Kidney epithelial cell (primary cell): ENCODE measurements around the gene OR51I2. TPM values are rescaled to one million over a fixed set of nuclear protein-coding genes. Genes with fewer than 3 reads are reported as not detected.

ENCODE experiments used
- DNase-seq: peaks from one replicate; pipeline ENCODE4 v3.0.0-alpha.2; 2010; ENCODE audit warnings: low read depth
- H3K27me3 ChIP-seq: 2 replicates; pipeline ENCODE4 v1.6.0; 2011; ENCODE audit warnings: low read length; ENCODE audit not compliant: control insufficient read depth, insufficient read depth
- H3K36me3 ChIP-seq: 2 replicates; pipeline ENCODE4 v1.5.1; 2011; ENCODE audit warnings: low read length; ENCODE audit not compliant: control insufficient read depth, insufficient read depth
- H3K4me3 ChIP-seq: 2 replicates; pipeline ENCODE4 v1.5.1; 2011; ENCODE audit warnings: low read depth, mild to moderate bottlenecking, control low read depth, low read length
- total RNA-seq: library from RNA; depleted of rRNA; stranded (reverse); fragments of >200 nt; gene quantifications from 2 replicates; pipeline ENCODE4 v1.2.3, GENCODE V29; 2015
- TF ChIP-seq, protein P1 (sequence below): IDR thresholded peaks from 2 replicates; pipeline ENCODE4 v1.5.1; 2011; ENCODE audit warnings: mild to moderate bottlenecking, moderate library complexity, low read length, control low read depth, inconsistent platforms; ENCODE audit not compliant: insufficient read depth, poor library complexity, severe bottlenecking

OR51I2 gene
- total RNA-seq, 1 donor from 2014 or later: not detected

DNA sequence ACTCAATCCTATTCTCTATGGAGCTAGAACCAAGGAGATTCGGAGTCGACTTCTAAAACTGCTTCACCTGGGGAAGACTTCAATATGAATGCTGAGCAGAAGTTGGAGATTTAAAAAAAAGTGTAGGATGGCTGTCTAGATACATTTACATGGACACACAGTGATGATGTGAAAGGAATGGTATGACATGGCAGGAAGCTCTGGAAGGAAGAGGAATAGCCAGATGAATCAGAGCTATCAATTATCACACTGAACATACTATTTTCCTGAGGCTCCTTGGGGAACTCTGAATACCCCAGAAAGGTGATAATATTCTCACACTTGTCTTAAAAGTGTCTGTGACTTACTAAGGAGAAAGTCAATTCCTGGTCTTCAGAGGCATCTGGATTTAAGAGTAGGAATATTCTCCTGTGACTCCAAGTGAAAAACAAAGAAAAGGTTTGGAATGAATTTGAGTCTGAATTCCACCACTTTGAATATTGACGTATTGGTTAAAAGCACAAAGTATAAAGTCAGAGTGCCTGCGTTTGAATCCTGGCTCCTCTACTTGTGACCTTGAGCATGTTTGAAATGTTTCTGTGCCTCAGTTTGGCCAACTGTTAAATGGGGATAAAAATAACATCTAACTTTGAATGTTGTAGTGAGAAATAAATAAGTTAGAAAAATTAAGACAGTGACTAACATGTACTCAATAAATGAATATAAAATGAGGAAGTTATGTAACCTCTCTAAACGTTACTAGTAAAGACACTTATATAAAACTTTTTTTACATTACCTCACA is 40.6 kb downstream of the OR51I2 start:
- TF ChIP-seq, protein P1, sequence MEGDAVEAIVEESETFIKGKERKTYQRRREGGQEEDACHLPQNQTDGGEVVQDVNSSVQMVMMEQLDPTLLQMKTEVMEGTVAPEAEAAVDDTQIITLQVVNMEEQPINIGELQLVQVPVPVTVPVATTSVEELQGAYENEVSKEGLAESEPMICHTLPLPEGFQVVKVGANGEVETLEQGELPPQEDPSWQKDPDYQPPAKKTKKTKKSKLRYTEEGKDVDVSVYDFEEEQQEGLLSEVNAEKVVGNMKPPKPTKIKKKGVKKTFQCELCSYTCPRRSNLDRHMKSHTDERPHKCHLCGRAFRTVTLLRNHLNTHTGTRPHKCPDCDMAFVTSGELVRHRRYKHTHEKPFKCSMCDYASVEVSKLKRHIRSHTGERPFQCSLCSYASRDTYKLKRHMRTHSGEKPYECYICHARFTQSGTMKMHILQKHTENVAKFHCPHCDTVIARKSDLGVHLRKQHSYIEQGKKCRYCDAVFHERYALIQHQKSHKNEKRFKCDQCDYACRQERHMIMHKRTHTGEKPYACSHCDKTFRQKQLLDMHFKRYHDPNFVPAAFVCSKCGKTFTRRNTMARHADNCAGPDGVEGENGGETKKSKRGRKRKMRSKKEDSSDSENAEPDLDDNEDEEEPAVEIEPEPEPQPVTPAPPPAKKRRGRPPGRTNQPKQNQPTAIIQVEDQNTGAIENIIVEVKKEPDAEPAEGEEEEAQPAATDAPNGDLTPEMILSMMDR: no peak
- DNase-seq: no peak
- no peaks in the 10 kb centered on the region for H3K27me3 ChIP-seq
- H3K36me3 ChIP-seq: no peaks in the 10 kb centered on the region
- H3K4me3 ChIP-seq: no peak overlapping the region

DNA sequence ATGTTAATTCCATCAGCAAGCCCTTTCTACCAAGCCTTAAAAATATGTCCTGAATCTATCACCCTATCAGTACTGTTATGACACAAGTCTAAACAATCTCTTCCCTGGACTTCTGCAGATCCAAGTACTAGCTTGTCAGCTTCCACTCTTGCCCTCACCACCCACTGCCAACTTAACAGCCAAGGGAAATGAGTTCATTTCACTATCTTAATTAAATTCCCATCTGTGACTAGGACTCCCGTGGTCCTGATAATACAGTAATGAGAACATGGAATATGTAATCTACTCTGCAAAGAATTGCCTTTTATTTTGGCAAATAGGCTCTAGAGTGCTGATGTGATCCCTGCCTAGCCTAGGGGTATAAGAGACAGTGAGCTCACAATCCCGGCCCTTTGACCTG is 50.5 kb downstream of the OR51I2 start:
- TF ChIP-seq, protein P1: no peak
- H3K36me3 ChIP-seq: no peaks in the 10 kb centered on the region
- no peak for DNase-seq
- no peaks in the 10 kb centered on the region for H3K27me3 ChIP-seq
- H3K4me3 ChIP-seq: no peak overlapping the region

DNA sequence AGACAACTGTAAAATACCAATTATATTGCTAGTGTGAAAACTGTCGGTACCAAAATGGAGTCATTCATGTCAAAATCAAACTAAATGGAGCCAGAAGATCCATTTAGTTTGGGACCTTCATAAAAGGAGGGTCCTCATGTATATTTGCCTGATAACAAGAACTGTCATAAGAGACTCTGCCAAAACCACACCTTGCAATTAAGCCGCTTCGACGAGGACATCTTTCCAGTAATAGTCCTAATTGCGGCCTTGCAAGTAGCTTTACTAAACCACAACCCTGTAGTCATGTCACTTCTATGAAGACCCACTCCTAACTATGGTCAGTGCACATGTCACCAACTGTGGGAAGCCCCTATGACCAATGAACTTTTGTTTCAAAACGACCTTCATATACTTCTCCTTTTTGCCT is 51.3 kb downstream of the OR51I2 start:
- TF ChIP-seq, protein P1: no peak
- Histone ChIP-seq H3K4me3 (no peak overlapping the region), H3K36me3 (no peaks in the 10 kb centered on the region), H3K27me3 (no peaks in the 10 kb centered on the region)
- DNase-seq: no peak

DNA sequence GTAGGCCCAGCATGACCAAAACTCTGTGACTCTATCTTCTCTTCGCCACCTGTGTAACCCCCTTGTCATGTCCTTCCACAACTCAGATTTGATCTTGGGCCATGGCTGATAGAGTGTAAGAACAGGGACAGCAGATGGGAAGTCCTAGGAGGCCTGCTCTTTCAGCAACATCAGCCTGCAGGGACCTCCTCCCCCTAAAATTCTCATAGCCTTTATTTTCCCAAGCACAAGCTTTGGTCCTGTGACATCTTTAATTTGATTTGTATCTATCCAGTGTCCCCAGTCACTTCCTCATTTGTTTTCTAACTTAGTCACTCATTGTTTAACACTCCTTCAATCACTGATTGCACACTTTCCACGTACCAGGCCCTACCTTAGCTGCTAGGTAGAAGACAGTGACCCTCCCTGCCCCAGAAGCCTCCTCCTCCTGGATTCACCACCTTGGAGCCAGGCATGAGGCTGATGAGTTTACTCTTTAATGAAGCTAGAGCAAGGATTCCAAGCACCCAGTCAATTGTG is 55.3 kb downstream of the OR51I2 start:
- Histone ChIP-seq H3K4me3 (no peak overlapping the region), H3K27me3 (no peaks in the 10 kb centered on the region), H3K36me3 (no peaks in the 10 kb centered on the region)
- TF ChIP-seq, protein P1: no peak
- no peak for DNase-seq

DNA sequence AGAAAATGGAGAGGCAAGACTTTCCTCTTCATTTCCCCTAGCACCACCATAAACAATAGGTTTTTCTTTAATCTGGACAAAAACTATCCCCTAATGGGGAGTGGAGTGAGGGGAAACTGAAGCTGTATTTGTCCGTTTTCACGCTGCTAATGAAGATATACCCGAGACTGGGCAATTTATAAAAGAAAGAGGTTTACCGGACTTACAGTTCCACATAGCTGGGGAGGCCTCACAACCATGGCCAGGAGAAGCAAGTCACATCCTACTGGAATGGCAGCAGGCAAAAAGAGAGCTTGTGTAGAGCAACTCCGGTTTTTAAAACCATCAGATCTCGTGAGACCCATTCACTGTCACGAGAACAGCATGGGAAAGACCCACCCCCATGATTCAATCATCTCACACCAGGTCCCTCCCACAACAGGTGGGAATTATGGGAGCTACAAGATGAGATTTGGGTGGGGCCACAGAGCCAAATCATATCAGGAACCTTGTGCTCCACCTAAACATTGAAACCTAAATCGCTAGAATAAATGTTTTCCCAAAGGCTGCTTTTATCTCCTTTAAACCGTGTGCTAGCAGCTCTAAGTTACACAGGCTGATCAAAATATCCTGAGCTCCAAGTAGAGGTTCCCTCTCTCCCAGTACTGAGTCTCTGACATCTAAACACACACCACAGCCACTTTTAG is 56.4 kb downstream of the OR51I2 start:
- Histone ChIP-seq H3K27me3 (no peaks in the 10 kb centered on the region), H3K36me3 (no peaks in the 10 kb centered on the region), H3K4me3 (no peak overlapping the region)
- no peak for DNase-seq
- TF ChIP-seq, protein P1: no peak

Other genes with a start within 250 kb of the OR51I2 start
- not detected in 2 replicates for gene OR51V1, start 248.6 kb upstream of the OR51I2 start, total RNA-seq
- gene HBB, start 222.3 kb upstream of the OR51I2 start, total RNA-seq: not detected in 2 replicates
- gene HBD, start 214.8 kb upstream of the OR51I2 start, total RNA-seq: not detected in 2 replicates
- not detected in 2 replicates for gene HBG1, start 199.5 kb upstream of the OR51I2 start, total RNA-seq
- not detected in 2 replicates for gene HBG2, start 194.5 kb upstream of the OR51I2 start, total RNA-seq
- not detected in 2 replicates for gene HBE1, start 179.4 kb upstream of the OR51I2 start, total RNA-seq
- gene OR51B4, start 147.4 kb upstream of the OR51I2 start, total RNA-seq: not detected in 2 replicates
- gene OR51B2, start 125.0 kb upstream of the OR51I2 start, total RNA-seq: not detected in 2 replicates
- not detected in 2 replicates for gene OR51B5, start 105.8 kb upstream of the OR51I2 start, total RNA-seq
- not detected in 2 replicates for gene OR51B6, start 97.8 kb upstream of the OR51I2 start, total RNA-seq
- not detected in 2 replicates for gene OR51M1, start 65.5 kb upstream of the OR51I2 start, total RNA-seq
- not detected in 2 replicates for gene OR51Q1, start 27.2 kb upstream of the OR51I2 start, total RNA-seq
- gene OR51I1, start 7.8 kb upstream of the OR51I2 start, total RNA-seq: not detected in 2 replicates
- gene OR52D1, start 39.4 kb downstream of the OR51I2 start, total RNA-seq: not detected in 2 replicates
- not detected in 2 replicates for gene UBQLN3, start 60.6 kb downstream of the OR51I2 start, total RNA-seq
- gene UBQLNL, start 67.4 kb downstream of the OR51I2 start, total RNA-seq: 0.21 TPM in 1 of 2 replicates, not detected in the other
- gene OR52H1, start 99.2 kb downstream of the OR51I2 start, total RNA-seq: 0.75 TPM in 1 of 2 replicates, not detected in the other
- not detected in 2 replicates for gene OR52B6, start 131.6 kb downstream of the OR51I2 start, total RNA-seq
- 3.4 and 4.9 TPM in 2 replicates for gene TRIM6, start 147.3 kb downstream of the OR51I2 start, total RNA-seq
- gene TRIM34, start 175.7 kb downstream of the OR51I2 start, total RNA-seq: 4.5 and 4.9 TPM in 2 replicates
- 25.9 and 29.0 TPM in 2 replicates for gene TRIM5, start 235.8 kb downstream of the OR51I2 start, total RNA-seq
- 18.0 and 23.4 TPM in 2 replicates for gene TRIM22, start 240.5 kb downstream of the OR51I2 start, total RNA-seq